CD14-positive monocyte (primary cell): Measurements from ENCODE around the gene MACROD1. TPM values are rescaled to one million over a fixed set of nuclear protein-coding genes. Genes with fewer than 3 reads are reported as not detected.

Experiments used
- DNase-seq, 3 donors: peaks; one replicate each; pipeline ENCODE4 v3.0.0-alpha.2; 2011 to 2022
- H2AFZ ChIP-seq: 2 replicates; pipeline ENCODE4 v1.6.0; 2012; ENCODE audit warnings: mild to moderate bottlenecking, low read depth, low read length, inconsistent platforms; ENCODE audit not compliant: insufficient read depth, poor library complexity, severe bottlenecking
- H3K27ac ChIP-seq, 2 donors: 1 replicate in 1 of 2; 2 replicates in 1 of 2; pipeline ENCODE4 v1.5.1; 2012 to 2013; ENCODE audit warnings: low read length in 2 of 2, control low read depth in 1 of 2, inconsistent platforms in 1 of 2, low read depth in 1 of 2, mild to moderate bottlenecking in 1 of 2
- H3K27me3 ChIP-seq, 2 donors: one replicate each; pipeline versions ENCODE4 v1.6.0 to v1.6.1; 2011 to 2013; ENCODE audit warnings: low read length in 2 of 2; ENCODE audit not compliant: control insufficient read depth in 2 of 2, insufficient read depth in 2 of 2
- H3K36me3 ChIP-seq, 2 donors: replicated peaks in 1 of 2; 1 replicate in 1 of 2; 2 replicates in 1 of 2; pipeline versions ENCODE4 v1.5.1 to v1.6.1; 2012 to 2013; ENCODE audit warnings: low read length in 2 of 2, control low read depth in 1 of 2, inconsistent platforms in 1 of 2, mild to moderate bottlenecking in 1 of 2; ENCODE audit not compliant: insufficient read depth in 2 of 2, control insufficient read depth in 1 of 2
- H3K4me1 ChIP-seq, 2 donors: 1 replicate in 1 of 2; 2 replicates in 1 of 2; pipeline versions ENCODE4 v1.5.1 to v1.6.1; 2012 to 2013; ENCODE audit warnings: low read length in 2 of 2, control low read depth in 1 of 2, inconsistent platforms in 1 of 2, mild to moderate bottlenecking in 1 of 2, moderate library complexity in 1 of 2; ENCODE audit not compliant: insufficient read depth in 2 of 2, control insufficient read depth in 1 of 2
- H3K4me2 ChIP-seq: replicated peaks from 2 replicates; pipeline ENCODE3; 2012; ENCODE audit warnings: low read length, moderate library complexity, mild to moderate bottlenecking; ENCODE audit not compliant: poor library complexity, severe bottlenecking; ENCODE audit errors: extremely low read depth
- H3K4me3 ChIP-seq, 3 experiments: fragments of 200-600 bp in 1 of 3; sonication (generic) in 1 of 3; replicated peaks in 1 of 3; 1 replicate in 2 of 3; 2 replicates in 1 of 3; pipeline ENCODE4 v1.5.1; 2011 to 2013; ENCODE audit warnings: low read length in 3 of 3, mild to moderate bottlenecking in 3 of 3, control low read depth in 2 of 3, low read depth in 2 of 3, inconsistent platforms in 1 of 3, moderate library complexity in 1 of 3
- H3K79me2 ChIP-seq: 2 replicates; pipeline ENCODE4 v1.6.0; 2012; ENCODE audit warnings: mild to moderate bottlenecking, control low read depth, inconsistent platforms, low read length, moderate library complexity; ENCODE audit not compliant: insufficient read depth
- H3K9ac ChIP-seq: 2 replicates; pipeline ENCODE4 v1.6.0; 2017; ENCODE audit warnings: low read length, mild to moderate bottlenecking; ENCODE audit not compliant: insufficient read depth, poor library complexity, severe bottlenecking
- H3K9me3 ChIP-seq, 2 donors: replicated peaks in 1 of 2; 1 replicate in 1 of 2; 2 replicates in 1 of 2; pipeline versions ENCODE4 v1.5.1 to v1.6.1; 2012 to 2013; ENCODE audit warnings: low read length in 2 of 2, control low read depth in 1 of 2; ENCODE audit not compliant: control insufficient read depth in 1 of 2, insufficient read depth in 1 of 2
- H4K20me1 ChIP-seq: 2 replicates; pipeline ENCODE4 v1.6.0; 2012; ENCODE audit warnings: mild to moderate bottlenecking, low read length, control low read depth, moderate library complexity; ENCODE audit not compliant: insufficient read depth
- H3K27ac Mint-ChIP-seq, 7 donors: one replicate each; pipeline ENCODE4 v1.8.0; 2020; ENCODE audit warnings: mild to moderate bottlenecking in 7 of 7, mixed read lengths in 7 of 7, moderate library complexity in 6 of 7, inconsistent platforms in 2 of 7
- H3K27me3 Mint-ChIP-seq, 3 donors: one replicate each; pipeline ENCODE4 v1.8.0; 2021 to 2022; ENCODE audit warnings: low read depth in 3 of 3, mild to moderate bottlenecking in 3 of 3, mixed read lengths in 3 of 3, moderate library complexity in 3 of 3, inconsistent platforms in 1 of 3
- H3K36me3 Mint-ChIP-seq, 2 donors: one replicate each; pipeline ENCODE4 v1.8.0; 2020; ENCODE audit warnings: mixed read lengths in 2 of 2, inconsistent platforms in 1 of 2, mild to moderate bottlenecking in 1 of 2
- H3K4me1 Mint-ChIP-seq: one replicate; pipeline ENCODE4 v1.8.0; 2020; ENCODE audit warnings: mild to moderate bottlenecking, mixed read lengths
- H3K4me3 Mint-ChIP-seq, 2 donors: one replicate each; pipeline ENCODE4 v1.8.0; 2020; ENCODE audit warnings: mild to moderate bottlenecking in 2 of 2, mixed read lengths in 2 of 2, moderate library complexity in 1 of 2
- H3K9me3 Mint-ChIP-seq, 7 donors: one replicate each; pipeline ENCODE4 v1.8.0; 2020 to 2022; ENCODE audit warnings: mixed read lengths in 7 of 7, mild to moderate bottlenecking in 6 of 7, moderate library complexity in 6 of 7, inconsistent platforms in 2 of 7
- CTCF ChIP-seq: fragments of 200-600 bp; IDR thresholded peaks from one replicate; pipeline ENCODE4 v1.8.0; 2022; ENCODE audit warnings: antibody characterized with exemption, mild to moderate bottlenecking
- WGBS: methylation state at CpG from one replicate; pipeline ENCODE4 v1.1.5; 2013; ENCODE audit warnings: missing lambda C conversion rate; ENCODE audit not compliant: insufficient coverage; 5-methylcytosine and 5-hydroxymethylcytosine counted together
- intact Hi-C, 2 donors: fragments of 100-400 bp; cut with micrococcal nuclease; formaldehyde crosslinking; loops; one replicate each; pipeline versions ENCODE4 v1.15.0 to v1.15.1; 2023
- polyA plus RNA-seq, 3 donors: library from polyadenylated mRNA; depleted of rRNA in 1 of 3; unstranded in 2 of 3; stranded (reverse) in 1 of 3; fragments of 300-500 nt in 2 of 3; fragments of >200 nt in 1 of 3; fragmentation: Illumina TruSeq in 2 of 3; gene quantifications; 1 replicate in 2 of 3; 2 replicates in 1 of 3; pipeline ENCODE4 v1.2.3, GENCODE V29; 2012 to 2021

The MACROD1 gene
- polyA plus RNA-seq, 3 donors, result 1.5 to 2.4 (median 2.2) TPM

- Histone ChIP-seq H3K79me2 (no peaks in the 10 kb centered on the region), H3K36me3 (no peaks in the 10 kb centered on the region), H4K20me1 (no peaks in the 10 kb centered on the region), H3K9me3 (no peaks in the 10 kb centered on the region), H3K4me3 (no peak overlapping the region), H3K9ac (no peak overlapping the region), H3K4me1 (no peaks in the 10 kb centered on the region), H3K27ac (no peak overlapping the region), H2AFZ (no peak overlapping the region), H3K4me2 (no peak overlapping the region), H3K27me3 (no peaks in the 10 kb centered on the region)
- 94% methylated on average over 6 of the region's 7 CpGs for WGBS
- intact Hi-C loops, result no loop called here
- Mint-ChIP-seq H3K4me3 (no peak overlapping the region), H3K27ac (no peak overlapping the region), H3K36me3 (no peaks in the 10 kb centered on the region), H3K4me1 (peaks cover 2% of the 10 kb centered on the region), H3K27me3 (peaks cover 0 to 9% (median 5%) of the 10 kb centered on the region in 3 donors), H3K9me3 (no peaks in the 10 kb centered on the region)
- DNase-seq, result no peak
- no peak for TF ChIP-seq CTCF
Measured at GRCh38 chr11:64017945-64018224, 148.0 kb downstream of the MACROD1 start.

GRCh38 chr11:64015935-64016845 lies 149.7 kb downstream of the MACROD1 start:
- no peak overlapping the region for H3K27ac Mint-ChIP-seq
- peaks cover 0 to 5% (median 5%) of the 10 kb centered on the region in 3 donors for H3K27me3 Mint-ChIP-seq
- no peaks in the 10 kb centered on the region for H3K36me3 Mint-ChIP-seq
- Histone ChIP-seq H3K36me3 (no peaks in the 10 kb centered on the region), H3K4me3 (no peak overlapping the region), H3K4me1 (no peaks in the 10 kb centered on the region), H2AFZ (no peak overlapping the region), H3K9ac (no peak overlapping the region), H3K4me2 (no peak overlapping the region), H3K27ac (no peak overlapping the region), H3K79me2 (no peaks in the 10 kb centered on the region), H4K20me1 (no peaks in the 10 kb centered on the region), H3K27me3 (no peaks in the 10 kb centered on the region), H3K9me3 (no peaks in the 10 kb centered on the region)
- TF ChIP-seq CTCF, result no peak
- intact Hi-C loops, result no loop called here
- no peak for DNase-seq
- peaks cover 0 to 3% (median under 1%) of the 10 kb centered on the region in 7 donors for H3K9me3 Mint-ChIP-seq
- H3K4me1 Mint-ChIP-seq, result no peaks in the 10 kb centered on the region
- WGBS, result 95% methylated on average over 31 of the region's 35 CpGs
- H3K4me3 Mint-ChIP-seq, result no peak overlapping the region
